IMR-90 (cell line): Measurements from ENCODE around the gene ADGRD1. TPM values are rescaled to one million over a fixed set of nuclear protein-coding genes. Genes with fewer than 3 reads are reported as not detected.

ENCODE experiments used
- ATAC-seq: fragments of 200-7000 bp; cut with Tn5 transposase; 2 replicates; pipeline ENCODE4 v1.9.1; 2020; ENCODE audit warnings: low read depth, mild to moderate bottlenecking, moderate library complexity
- BruUV-seq: library from RNA; stranded (reverse); fragments of 400-500 nt; replicated peaks from 2 replicates; lab custom pipeline; 2021; lab: Mats Ljungman, UMichigan
- CTCF ChIA-PET: fragments of 300-600 bp; formaldehyde crosslinking; extraction: SDS; loops from one replicate; lab custom pipeline; 2021; ENCODE audit warnings: antibody characterized with exemption; lab: Yijun Ruan, JAX
- POLR2A ChIA-PET: fragments of 300-600 bp; sonication (Branson Sonifier 250); formaldehyde crosslinking; loops from one replicate; lab custom pipeline; 2022; ENCODE audit warnings: antibody characterized with exemption; ENCODE audit not compliant: unreplicated experiment; lab: Charles Lee
- DNase-seq: peaks from one replicate; pipeline ENCODE4 v3.0.0; 2013
- H2AFZ ChIP-seq: replicated peaks from 2 replicates; pipeline ENCODE3; 2013; ENCODE audit warnings: low read length, mild to moderate bottlenecking; ENCODE audit not compliant: poor library complexity
- H2AK5ac ChIP-seq: 2 replicates; pipeline ENCODE4 v1.6.1; 2013; ENCODE audit warnings: low read depth, low read length, inconsistent platforms
- H2AK9ac ChIP-seq: replicated peaks from 2 replicates; pipeline ENCODE3; 2013; ENCODE audit warnings: mild to moderate bottlenecking, low read depth, low read length, moderate library complexity; ENCODE audit not compliant: poor library complexity
- H2BK120ac ChIP-seq: 2 replicates; pipeline ENCODE4 v1.6.1; 2013; ENCODE audit warnings: low read depth, low read length, inconsistent platforms
- H2BK15ac ChIP-seq: 3 replicates; pipeline ENCODE4 v1.6.1; 2013; ENCODE audit warnings: low read depth, low read length, inconsistent platforms
- H2BK20ac ChIP-seq: 2 replicates; pipeline ENCODE4 v1.6.1; 2013; ENCODE audit warnings: low read depth, mild to moderate bottlenecking, inconsistent platforms, low read length, moderate library complexity
- H2BK5ac ChIP-seq: 2 replicates; pipeline ENCODE4 v1.6.1; 2013; ENCODE audit warnings: mild to moderate bottlenecking, low read depth, low read length, inconsistent platforms; ENCODE audit not compliant: poor library complexity, severe bottlenecking
- H3K14ac ChIP-seq: replicated peaks from 2 replicates; pipeline ENCODE4 v1.6.1; 2013; ENCODE audit warnings: low read depth, low read length, inconsistent platforms
- H3K18ac ChIP-seq: 2 replicates; pipeline ENCODE4 v1.6.1; 2013; ENCODE audit warnings: low read depth, low read length, control low read depth
- H3K23ac ChIP-seq: 2 replicates; pipeline ENCODE4 v1.6.1; 2013; ENCODE audit warnings: low read depth, low read length, inconsistent platforms
- H3K27ac ChIP-seq: 2 replicates; pipeline ENCODE4 v1.5.1; 2013; ENCODE audit warnings: mild to moderate bottlenecking, control low read depth, low read length; ENCODE audit not compliant: insufficient read depth
- H3K27me3 ChIP-seq: 2 replicates; pipeline ENCODE4 v1.6.1; 2013; ENCODE audit warnings: low read length; ENCODE audit not compliant: control insufficient read depth, insufficient read depth
- H3K36me3 ChIP-seq: 2 replicates; pipeline ENCODE4 v1.6.1; 2013; ENCODE audit warnings: low read length, mixed read lengths; ENCODE audit not compliant: control insufficient read depth, insufficient read depth
- H3K4ac ChIP-seq: 2 replicates; pipeline ENCODE4 v1.6.1; 2013; ENCODE audit warnings: low read depth, low read length, inconsistent platforms
- H3K4me1 ChIP-seq: 2 replicates; pipeline ENCODE4 v1.6.1; 2013; ENCODE audit warnings: low read length, mixed read lengths; ENCODE audit not compliant: control insufficient read depth, insufficient read depth
- H3K4me2 ChIP-seq: 2 replicates; pipeline ENCODE4 v1.6.1; 2013; ENCODE audit warnings: low read depth, mild to moderate bottlenecking, control low read depth, low read length, moderate library complexity
- H3K4me3 ChIP-seq: 2 replicates; pipeline ENCODE4 v1.5.1; 2013; ENCODE audit warnings: low read depth, mild to moderate bottlenecking, control low read depth, low read length, moderate library complexity; ENCODE audit not compliant: insufficient read depth
- H3K56ac ChIP-seq: 2 replicates; pipeline ENCODE4 v1.6.1; 2013; ENCODE audit warnings: low read length, inconsistent platforms; ENCODE audit not compliant: insufficient read depth; ENCODE audit errors: extremely low read depth
- H3K79me1 ChIP-seq, 2 experiments: 2 replicates each; pipeline ENCODE4 v1.6.1; 2013; ENCODE audit warnings: low read length in 2 of 2, inconsistent platforms in 1 of 2, low read depth in 1 of 2
- H3K9ac ChIP-seq: 2 replicates; pipeline ENCODE4 v1.6.1; 2013; ENCODE audit warnings: low read depth, low read length, control low read depth
- H3K9me1 ChIP-seq: 2 replicates; pipeline ENCODE4 v1.6.1; 2013; ENCODE audit warnings: low read length, inconsistent platforms; ENCODE audit not compliant: insufficient read depth
- H3K9me3 ChIP-seq: 2 replicates; pipeline ENCODE4 v1.6.1; 2013; ENCODE audit warnings: low read length; ENCODE audit not compliant: control insufficient read depth, insufficient read depth
- H4K20me1 ChIP-seq: 2 replicates; pipeline ENCODE4 v1.6.1; 2013; ENCODE audit warnings: low read length, inconsistent platforms; ENCODE audit not compliant: insufficient read depth
- H4K5ac ChIP-seq: 2 replicates; pipeline ENCODE4 v1.6.1; 2013; ENCODE audit warnings: mild to moderate bottlenecking, low read depth, low read length, control low read depth
- H4K8ac ChIP-seq, 2 experiments: 2 replicates each; pipeline ENCODE4 v1.6.1; 2013; ENCODE audit warnings: low read depth in 2 of 2, low read length in 2 of 2, control low read depth in 1 of 2, inconsistent platforms in 1 of 2
- H4K91ac ChIP-seq: 2 replicates; pipeline ENCODE4 v1.6.1; 2013; ENCODE audit warnings: low read depth, low read length, inconsistent platforms; ENCODE audit not compliant: insufficient read depth
- CEBPB ChIP-seq: IDR thresholded peaks from 2 replicates; pipeline ENCODE4 v1.6.1; 2012; ENCODE audit warnings: low read depth, low read length, improper control_type of control experiment
- ELK1 ChIP-seq: fragments of 150-350 bp; IDR thresholded peaks from 2 replicates; pipeline ENCODE4 v1.6.1; 2016; ENCODE audit warnings: low read depth, mild to moderate bottlenecking, low read length, moderate library complexity, borderline replicate concordance
- MXI1 ChIP-seq: IDR thresholded peaks from 2 replicates; pipeline ENCODE4 v1.6.1; 2012; ENCODE audit warnings: low read depth, mild to moderate bottlenecking, low read length, moderate library complexity, borderline replicate concordance
- RAD21 ChIP-seq: IDR thresholded peaks from 2 replicates; pipeline ENCODE4 v1.6.1; 2012; ENCODE audit warnings: low read length, improper control_type of control experiment
- RCOR1 ChIP-seq: IDR thresholded peaks from 2 replicates; pipeline ENCODE4 v1.6.1; 2012; ENCODE audit warnings: mild to moderate bottlenecking, low read length, improper control_type of control experiment; ENCODE audit not compliant: insufficient replicate concordance
- RFX5 ChIP-seq: IDR thresholded peaks from 2 replicates; pipeline ENCODE4 v1.8.0; 2012; ENCODE audit warnings: low read depth, mild to moderate bottlenecking, low read length, moderate library complexity
- WGBS, 2 experiments: methylation state at CpG; one replicate each; pipeline versions ENCODE4 v1.1.5 to v1.1.7; 2013; ENCODE audit warnings: missing lambda C conversion rate in 2 of 2; ENCODE audit not compliant: insufficient read length in 1 of 2; ENCODE audit errors: extremely low coverage in 2 of 2; 5-methylcytosine and 5-hydroxymethylcytosine counted together
- dilution Hi-C: fragments of 300-500 bp; cut with HindIII; formaldehyde crosslinking; loops from one replicate; pipeline ENCODE4 v1.14.3; 2018; ENCODE audit warnings: low sequenced_read_pairs; ENCODE audit not compliant: unreplicated experiment
- in situ Hi-C: fragments of 300-500 bp; cut with MboI; formaldehyde crosslinking; loops from 3 replicates; pipeline ENCODE4 v1.14.3; 2019; ENCODE audit warnings: low sequenced_read_pairs, inconsistent platforms, mixed read lengths
- intact Hi-C: fragments of 100-400 bp; cut with micrococcal nuclease; formaldehyde crosslinking; loops from 2 replicates; pipeline ENCODE4 v1.10.0; 2022
- polyA plus RNA-seq, 3 experiments: library from polyadenylated mRNA; depleted of rRNA; stranded (reverse); fragments of >200 nt; gene quantifications; 2 replicates each; pipeline ENCODE4 v1.2.3, GENCODE V29; 2012; ENCODE audit warnings: low replicate concordance in 1 of 3
- total RNA-seq: library from RNA; depleted of rRNA; stranded (reverse); fragments of >200 nt; gene quantifications from 2 replicates; pipeline ENCODE4 v1.2.3, GENCODE V29; 2012

The ADGRD1 gene
- total and polyA plus RNA-seq, 2 of the 4 experiments (the other 2 are of a cell fraction) = not detected

DNA sequence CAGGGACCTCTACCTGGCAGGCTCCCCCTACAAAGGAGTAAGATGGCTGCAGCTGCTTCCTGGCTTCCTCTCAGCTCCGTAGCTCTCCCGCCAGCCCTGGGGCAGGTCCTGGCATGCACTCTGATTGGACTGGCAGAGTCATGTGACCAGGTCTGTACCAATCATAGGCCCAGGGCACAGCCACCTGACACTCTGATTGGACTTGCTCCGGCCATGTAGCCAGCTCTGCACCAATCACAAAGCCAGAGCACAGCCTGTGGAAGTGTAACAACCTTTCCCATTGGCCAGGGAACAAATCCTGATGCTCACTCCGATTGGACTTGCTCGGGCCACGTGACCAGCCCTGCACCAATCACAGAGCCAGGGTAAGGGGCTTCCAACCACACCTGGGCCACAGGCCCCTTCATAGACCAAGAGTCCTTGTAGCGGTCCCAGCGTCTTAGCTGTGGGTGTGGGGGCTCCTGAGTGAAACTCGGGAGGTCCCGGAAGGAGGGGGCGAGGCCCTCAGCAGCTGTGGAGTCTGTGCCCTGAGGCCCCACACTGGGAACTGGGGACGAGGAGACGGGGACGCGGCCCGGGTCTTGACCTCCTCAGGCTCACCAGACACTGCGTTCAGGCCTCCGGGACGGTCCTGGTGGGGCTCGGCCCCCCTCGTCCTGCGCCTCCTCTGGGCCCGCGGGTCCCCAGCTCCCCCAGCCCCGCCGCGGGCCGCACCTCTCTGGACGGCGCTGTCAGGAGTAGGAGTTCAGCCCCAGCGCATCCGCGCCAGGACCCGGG is 210.6 kb downstream of the ADGRD1 start:
- Histone ChIP-seq H4K8ac (no peak overlapping the region), H3K4ac (no peak overlapping the region), H3K23ac (no peak overlapping the region), H4K5ac (no peak overlapping the region), H2BK15ac (no peak overlapping the region), H2BK120ac (no peak overlapping the region), H3K56ac (no peak overlapping the region), H3K9me3 (peaks cover 31% of the 10 kb centered on the region), H3K14ac (no peak overlapping the region), H3K9me1 (no peaks in the 10 kb centered on the region), H2AK5ac (no peak overlapping the region), H2BK20ac (no peak overlapping the region), H3K27ac (no peak overlapping the region), H4K20me1 (no peaks in the 10 kb centered on the region), H2AK9ac (no peak overlapping the region), H3K4me1 (no peaks in the 10 kb centered on the region), H3K4me3 (no peak overlapping the region), H3K18ac (no peak overlapping the region), H3K4me2 (no peak overlapping the region), H3K27me3 (no peaks in the 10 kb centered on the region), H3K36me3 (no peaks in the 10 kb centered on the region), H2AFZ (no peak overlapping the region), H2BK5ac (no peak overlapping the region), H3K9ac (no peak overlapping the region), H4K91ac (no peak overlapping the region), H3K79me1 (no peaks in the 10 kb centered on the region)
- BruUV-seq = no TSS peak
- in situ Hi-C loops (no loop called here), intact Hi-C loops (no loop called here), dilution Hi-C loops (no loop called here)
- WGBS, 2 experiments = 47% methylated on average over 4 of the region's 34 CpGs; no CpG with 5 or more reads in 1 of the 2 experiments
- ChIA-PET CTCF (no interaction called here), POLR2A (no interaction called here)
- DNase-seq (no peak), ATAC-seq (no peak)
- no peak for TF ChIP-seq RCOR1
- no peak for TF ChIP-seq RFX5
- TF ChIP-seq ELK1 = no peak
- no peak for TF ChIP-seq CEBPB
- no peak for TF ChIP-seq MXI1
- no peak for TF ChIP-seq RAD21
